Karpas-422 (cell line): ENCODE measurements around the gene SRGN. TPM values are rescaled to one million over a fixed set of nuclear protein-coding genes. Genes with fewer than 3 reads are reported as not detected.

ENCODE experiments used
- DNase-seq: peaks from one replicate; pipeline ENCODE4 v3.0.0-alpha.2; 2015
- H2AFZ ChIP-seq: fragments of 200-600 bp; sonication (generic); 2 replicates; pipeline ENCODE4 v1.6.1; 2014; ENCODE audit warnings: antibody characterized with exemption, low read length, mixed read lengths
- H3K27ac ChIP-seq: fragments of 200-600 bp; sonication (generic); 2 replicates; pipeline ENCODE4 v1.5.1; 2014; ENCODE audit warnings: mild to moderate bottlenecking, low read length, moderate library complexity
- H3K27me3 ChIP-seq: fragments of 200-600 bp; sonication (generic); 2 replicates; pipeline ENCODE4 v1.6.1; 2014; ENCODE audit warnings: low read length, mixed read lengths
- H3K36me3 ChIP-seq: fragments of 200-600 bp; sonication (generic); 2 replicates; pipeline ENCODE4 v1.6.1; 2014; ENCODE audit warnings: low read length, mixed read lengths; ENCODE audit not compliant: insufficient read depth
- H3K4me1 ChIP-seq: fragments of 200-600 bp; sonication (generic); 2 replicates; pipeline ENCODE4 v1.6.1; 2014; ENCODE audit warnings: mild to moderate bottlenecking, low read length, mixed read lengths
- H3K4me2 ChIP-seq: fragments of 200-600 bp; sonication (generic); 2 replicates; pipeline ENCODE4 v1.6.1; 2014; ENCODE audit warnings: low read length, low read depth, mild to moderate bottlenecking; ENCODE audit not compliant: poor library complexity, severe bottlenecking
- H3K4me3 ChIP-seq: fragments of 200-600 bp; sonication (generic); 2 replicates; pipeline ENCODE4 v1.5.1; 2014; ENCODE audit warnings: mild to moderate bottlenecking, antibody characterized with exemption, low read length, mixed read lengths
- H3K79me2 ChIP-seq: fragments of 200-600 bp; sonication (generic); 2 replicates; pipeline ENCODE4 v1.6.1; 2014; ENCODE audit warnings: mild to moderate bottlenecking, low read length, mixed read lengths
- H3K9ac ChIP-seq: fragments of 200-600 bp; sonication (generic); 2 replicates; pipeline ENCODE4 v1.6.0; 2014; ENCODE audit warnings: low read length
- H3K9me2 ChIP-seq: fragments of 200-600 bp; sonication (generic), shearing (Covaris generic); replicated peaks from 2 replicates; pipeline ENCODE4 v1.6.0; 2014; ENCODE audit warnings: mild to moderate bottlenecking, low read length, moderate library complexity; ENCODE audit not compliant: insufficient read depth
- H3K9me3 ChIP-seq: fragments of 300-700, 200-600 bp; sonication (generic); 2 replicates; pipeline ENCODE4 v1.6.1; 2014; ENCODE audit warnings: low read length, mixed read lengths
- H4K20me1 ChIP-seq: fragments of 200-600 bp; sonication (generic); 2 replicates; pipeline ENCODE4 v1.6.1; 2014; ENCODE audit warnings: mild to moderate bottlenecking, antibody characterized with exemption, low read length, low read depth; ENCODE audit not compliant: insufficient read depth
- small RNA-seq: library from RNA; depleted of rRNA; stranded (forward); fragments of <200 nt; gene quantifications from one replicate; pipeline ENCODE3, GENCODE V24; 2014
- total RNA-seq: library from RNA; depleted of rRNA; stranded (reverse); fragments of >200 nt; shearing (Covaris generic); gene quantifications from 2 replicates; pipeline ENCODE4 v1.2.3, GENCODE V29; 2014; ENCODE audit warnings: low replicate concordance; rRNA removed

The SRGN gene
- total RNA-seq, 1 experiment from 2014 or later, result 56.4 TPM

DNA sequence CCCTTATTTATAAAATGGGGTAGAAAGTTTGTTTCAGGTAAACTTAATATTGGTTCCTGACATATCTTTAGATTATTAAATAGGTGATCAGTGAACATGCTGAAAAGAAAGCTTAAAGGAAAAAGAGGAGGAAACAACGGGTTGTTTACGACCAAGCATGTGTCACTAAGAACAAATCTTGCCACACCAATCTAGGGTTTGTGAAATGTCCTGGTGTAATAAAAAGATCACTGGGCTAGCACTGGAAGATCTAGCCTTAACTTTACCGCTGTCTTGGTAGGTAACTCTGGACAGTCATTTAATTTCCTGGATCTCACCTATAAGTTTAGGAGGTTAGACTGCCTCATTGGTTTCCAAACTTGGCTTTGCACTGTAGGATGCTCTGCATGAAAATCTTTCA, 55.1 kb downstream of the SRGN start:
- Histone ChIP-seq H3K4me3 (no peak overlapping the region), H3K79me2 (peaks cover 91% of the 10 kb centered on the region), H3K9ac (no peak overlapping the region), H2AFZ (no peak overlapping the region), H3K4me1 (0 out of 2 replicates have a peak, but pooled peaks cover 4% of the 10 kb centered on the region), H4K20me1 (no peaks in the 10 kb centered on the region), H3K4me2 (no peak overlapping the region), H3K27me3 (no peaks in the 10 kb centered on the region), H3K9me3 (no peaks in the 10 kb centered on the region), H3K9me2 (no peaks in the 10 kb centered on the region), H3K36me3 (0 out of 2 replicates have a peak, but pooled peaks cover 2% of the 10 kb centered on the region), H3K27ac (no peak overlapping the region)
- DNase-seq, result no peak

DNA sequence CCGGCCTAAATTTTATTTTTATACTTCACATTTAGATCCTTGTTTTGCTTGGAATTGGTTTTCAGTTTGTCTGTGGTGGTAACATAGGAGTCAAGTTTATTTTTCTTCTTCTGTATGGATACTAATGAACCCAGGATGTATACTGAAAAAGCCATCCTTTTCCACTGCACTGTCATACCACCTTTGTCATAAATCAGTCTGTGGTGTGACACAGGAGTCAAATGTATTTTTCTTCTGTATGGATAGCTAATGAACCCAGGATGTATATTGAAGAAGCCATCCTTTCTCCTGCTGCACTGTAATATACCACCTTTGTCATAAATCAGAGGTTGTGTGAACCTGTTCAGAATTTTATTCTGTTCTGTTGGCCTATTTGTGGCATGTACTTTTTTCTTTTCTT, 57.4 kb downstream of the SRGN start:
- no peaks in the 10 kb centered on the region for H3K36me3 ChIP-seq
- DNase-seq, result no peak
- no peaks in the 10 kb centered on the region for H4K20me1 ChIP-seq
- H3K9me2 ChIP-seq, result no peaks in the 10 kb centered on the region
- no peak overlapping the region for H3K27ac ChIP-seq
- H2AFZ ChIP-seq, result no peak overlapping the region
- H3K4me3 ChIP-seq, result no peak overlapping the region
- peaks cover 90% of the 10 kb centered on the region for H3K79me2 ChIP-seq
- H3K9me3 ChIP-seq, result no peaks in the 10 kb centered on the region
- H3K4me2 ChIP-seq, result no peak overlapping the region
- no peak overlapping the region for H3K9ac ChIP-seq
- no peaks in the 10 kb centered on the region for H3K27me3 ChIP-seq
- 0 out of 2 replicates have a peak, but pooled peaks cover 4% of the 10 kb centered on the region for H3K4me1 ChIP-seq

DNA sequence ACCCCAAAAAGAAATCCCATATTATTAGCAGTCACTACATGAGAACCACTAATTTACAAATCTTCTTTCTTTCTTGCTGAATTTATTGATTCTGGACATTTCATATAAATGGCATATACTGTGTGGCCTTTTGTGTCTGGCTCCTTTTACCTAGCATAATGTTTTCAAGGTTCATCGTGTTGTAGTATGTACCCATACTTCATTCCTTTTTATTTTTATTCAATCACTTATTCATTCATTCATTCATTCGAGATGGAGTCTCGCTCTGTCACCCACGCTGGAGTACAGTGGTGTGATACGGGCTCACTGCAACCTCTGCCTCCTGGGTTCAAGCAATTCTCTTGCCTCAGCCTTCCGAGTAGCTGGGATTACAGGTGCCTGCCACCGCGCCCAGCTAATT, 58.0 kb downstream of the SRGN start:
- Histone ChIP-seq H3K27me3 (no peaks in the 10 kb centered on the region), H3K4me3 (no peak overlapping the region), H3K36me3 (no peaks in the 10 kb centered on the region), H3K27ac (no peak overlapping the region), H3K79me2 (peaks cover 90% of the 10 kb centered on the region), H3K4me2 (no peak overlapping the region), H3K9ac (no peak overlapping the region), H2AFZ (no peak overlapping the region), H4K20me1 (no peaks in the 10 kb centered on the region), H3K4me1 (0 out of 2 replicates have a peak, but pooled peaks cover 4% of the 10 kb centered on the region), H3K9me3 (no peaks in the 10 kb centered on the region), H3K9me2 (no peaks in the 10 kb centered on the region)
- no peak for DNase-seq

DNA sequence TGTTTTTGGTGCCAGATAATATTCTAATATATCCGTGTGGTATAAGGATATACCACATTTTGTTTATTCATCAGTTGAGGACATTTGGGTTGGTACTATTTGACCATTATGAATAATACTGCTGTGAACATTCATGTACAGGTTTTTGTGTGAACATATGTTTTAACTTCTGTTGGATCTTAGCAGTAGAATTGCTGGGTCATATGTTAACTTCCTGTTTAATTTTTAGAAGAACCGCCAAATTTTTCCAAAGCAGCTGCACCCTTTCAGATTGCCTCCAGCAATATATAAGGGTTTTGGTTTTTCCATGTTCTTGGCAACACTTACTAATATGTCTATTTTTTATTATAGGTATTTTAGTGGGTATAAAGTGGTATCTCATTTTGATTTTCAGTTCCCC, 58.9 kb downstream of the SRGN start:
- Histone ChIP-seq H3K9me2 (no peaks in the 10 kb centered on the region), H3K27me3 (no peaks in the 10 kb centered on the region), H2AFZ (no peak overlapping the region), H3K36me3 (no peaks in the 10 kb centered on the region), H3K9me3 (no peaks in the 10 kb centered on the region), H3K9ac (no peak overlapping the region), H3K4me1 (0 out of 2 replicates have a peak, but pooled peaks cover 4% of the 10 kb centered on the region), H3K4me3 (no peak overlapping the region), H4K20me1 (no peaks in the 10 kb centered on the region), H3K79me2 (peaks cover 85% of the 10 kb centered on the region), H3K4me2 (no peak overlapping the region), H3K27ac (no peak overlapping the region)
- DNase-seq, result no peak

DNA sequence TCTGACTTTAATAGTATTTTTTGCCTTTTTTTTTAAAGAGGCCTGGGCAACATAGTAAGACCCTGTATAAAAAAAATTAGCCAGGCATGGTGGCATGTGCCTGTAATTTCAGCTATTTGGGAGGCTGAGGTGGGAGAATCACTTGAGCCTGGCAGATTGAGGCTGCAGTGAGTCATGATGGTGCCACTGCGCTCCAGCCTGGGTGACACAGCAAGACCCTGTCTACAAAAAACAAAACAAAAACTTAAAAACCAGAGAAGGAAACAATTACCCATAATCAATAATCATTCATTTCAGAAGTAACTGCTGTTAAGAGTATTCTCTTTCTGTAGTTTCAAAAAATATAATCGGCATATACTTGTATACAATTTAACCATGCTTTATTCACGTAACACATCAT, 64.1 kb downstream of the SRGN start:
- no peak for DNase-seq
- peaks cover 82% of the 10 kb centered on the region for H3K79me2 ChIP-seq
- no peak overlapping the region for H2AFZ ChIP-seq
- H3K27ac ChIP-seq, result no peak overlapping the region
- H3K36me3 ChIP-seq, result no peaks in the 10 kb centered on the region
- no peaks in the 10 kb centered on the region for H3K9me2 ChIP-seq
- no peaks in the 10 kb centered on the region for H3K9me3 ChIP-seq
- no peaks in the 10 kb centered on the region for H3K4me1 ChIP-seq
- H3K4me2 ChIP-seq, result no peak overlapping the region
- no peak overlapping the region for H3K4me3 ChIP-seq
- no peaks in the 10 kb centered on the region for H3K27me3 ChIP-seq
- H4K20me1 ChIP-seq, result no peaks in the 10 kb centered on the region
- no peak overlapping the region for H3K9ac ChIP-seq

DNA sequence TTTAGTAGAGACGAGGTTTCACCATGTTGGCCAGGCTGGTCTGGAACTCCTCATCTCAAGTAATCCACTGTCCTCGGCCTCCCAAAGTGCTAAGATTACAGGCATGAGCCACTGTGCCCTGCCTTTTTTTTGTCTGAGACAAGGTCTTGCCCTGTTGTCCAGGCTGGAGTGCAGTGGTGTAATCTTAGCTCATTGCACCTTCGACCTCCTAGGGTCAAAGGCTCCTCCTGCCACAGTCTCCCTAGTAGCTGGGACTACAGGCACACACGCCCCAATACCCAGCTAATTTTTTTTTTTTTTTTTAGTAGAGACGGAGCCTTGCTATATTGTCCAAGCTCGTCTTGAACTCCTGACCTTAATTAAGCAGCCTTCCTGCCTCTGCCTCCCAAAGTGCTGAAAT, 65.3 kb downstream of the SRGN start:
- Histone ChIP-seq H3K36me3 (0 out of 2 replicates have a peak, but pooled peaks cover 7% of the 10 kb centered on the region), H3K27ac (no peak overlapping the region), H3K9me3 (no peaks in the 10 kb centered on the region), H3K4me1 (no peaks in the 10 kb centered on the region), H3K79me2 (peaks cover 75% of the 10 kb centered on the region), H3K9me2 (no peaks in the 10 kb centered on the region), H3K27me3 (no peaks in the 10 kb centered on the region), H3K9ac (no peak overlapping the region), H2AFZ (no peak overlapping the region), H3K4me2 (no peak overlapping the region), H3K4me3 (no peak overlapping the region), H4K20me1 (no peaks in the 10 kb centered on the region)
- DNase-seq, result no peak

Small RNAs within 50 kb of the gene (small RNA-seq; reads per million reads assigned to genes)
- not detected for gene RF00017

Other genes starting within 250 kb of the SRGN start
- 48.3 and 61.1 TPM in 2 replicates for gene DDX50, start 186.8 kb upstream of the SRGN start, total RNA-seq
- gene DDX21, start 131.9 kb upstream of the SRGN start, total RNA-seq, result 87.0 and 89.8 TPM in 2 replicates
- 11.6 and 17.5 TPM in 2 replicates for gene KIFBP, start 99.3 kb upstream of the SRGN start, total RNA-seq
- gene VPS26A, start 36.1 kb downstream of the SRGN start, total RNA-seq, result 9.4 and 28.3 TPM in 2 replicates
- gene SUPV3L1, start 92.1 kb downstream of the SRGN start, total RNA-seq, result 37.6 and 42.0 TPM in 2 replicates
- gene HKDC1, start 132.2 kb downstream of the SRGN start, total RNA-seq, result not detected in 2 replicates
- gene HK1, start 190.4 kb downstream of the SRGN start, total RNA-seq, result 54.6 and 86.5 TPM in 2 replicates